Nephron (organoid): ENCODE data around the gene AGAP1.

Experiments
- H3K27ac Mint-ChIP-seq, 3 experiments: 2 replicates each; pipeline ENCODE4 v1.8.0; 2020; ENCODE audit warnings: mixed read lengths in 3 of 3, mild to moderate bottlenecking in 2 of 3, moderate library complexity in 1 of 3
- H3K27me3 Mint-ChIP-seq: 2 replicates; pipeline ENCODE4 v1.8.0; 2021; ENCODE audit warnings: low read depth, mild to moderate bottlenecking, moderate library complexity, mixed read lengths
- H3K36me3 Mint-ChIP-seq: 2 replicates; pipeline ENCODE4 v1.8.0; 2020; ENCODE audit warnings: low read depth, mixed read lengths
- H3K4me1 Mint-ChIP-seq: 2 replicates; pipeline ENCODE4 v1.8.0; 2020; ENCODE audit warnings: mixed read lengths
- H3K4me3 Mint-ChIP-seq, 3 experiments: 2 replicates each; pipeline ENCODE4 v1.8.0; 2020; ENCODE audit warnings: mild to moderate bottlenecking in 3 of 3, mixed read lengths in 3 of 3, moderate library complexity in 2 of 3
- H3K9me3 Mint-ChIP-seq: 2 replicates; pipeline ENCODE4 v1.8.0; 2020; ENCODE audit warnings: mixed read lengths
- CTCF ChIP-seq, 3 experiments: fragments of 200-600 bp; sonication (generic); IDR thresholded peaks; one replicate each; pipeline ENCODE4 v1.5.0; 2021; ENCODE audit warnings: antibody characterized with exemption in 3 of 3; ENCODE audit not compliant: unreplicated experiment in 3 of 3

The AGAP1 gene

GRCh38 chr2:235537186-235537585, 43.3 kb downstream of the AGAP1 start:
- no peak overlapping the region for H3K4me3 Mint-ChIP-seq
- peaks cover 4% of the 10 kb centered on the region for H3K27me3 Mint-ChIP-seq
- no peak overlapping the region for H3K27ac Mint-ChIP-seq
- H3K36me3 Mint-ChIP-seq: no peaks in the 10 kb centered on the region
- TF ChIP-seq CTCF (IDR thresholded peaks at IDR 0.05; ENCODE audit: unreplicated experiment in 3 of 3): no peak
- no peaks in the 10 kb centered on the region for H3K9me3 Mint-ChIP-seq
- peaks cover 14% of the 10 kb centered on the region for H3K4me1 Mint-ChIP-seq

- no peak overlapping the region for H3K27ac Mint-ChIP-seq
- H3K4me1 Mint-ChIP-seq: peaks cover 14% of the 10 kb centered on the region
- H3K4me3 Mint-ChIP-seq: no peak overlapping the region
- peaks cover 4% of the 10 kb centered on the region for H3K27me3 Mint-ChIP-seq
- H3K9me3 Mint-ChIP-seq: no peaks in the 10 kb centered on the region
- TF ChIP-seq CTCF (IDR thresholded peaks at IDR 0.05; ENCODE audit: unreplicated experiment in 3 of 3): no peak
- H3K36me3 Mint-ChIP-seq: no peaks in the 10 kb centered on the region
These were observed 43.7 kb downstream of the AGAP1 start for GRCh38 chr2:235537587-235537986.

- H3K4me1 Mint-ChIP-seq: peaks cover 13% of the 10 kb centered on the region
- H3K36me3 Mint-ChIP-seq: no peaks in the 10 kb centered on the region
- no peak overlapping the region for H3K27ac Mint-ChIP-seq
- peaks cover 4% of the 10 kb centered on the region for H3K27me3 Mint-ChIP-seq
- no peak for TF ChIP-seq CTCF (IDR thresholded peaks at IDR 0.05; ENCODE audit: unreplicated experiment in 3 of 3)
- no peaks in the 10 kb centered on the region for H3K9me3 Mint-ChIP-seq
- H3K4me3 Mint-ChIP-seq: no peak overlapping the region
These were observed 44.3 kb downstream of the AGAP1 start for GRCh38 chr2:235538144-235538639.

DNA sequence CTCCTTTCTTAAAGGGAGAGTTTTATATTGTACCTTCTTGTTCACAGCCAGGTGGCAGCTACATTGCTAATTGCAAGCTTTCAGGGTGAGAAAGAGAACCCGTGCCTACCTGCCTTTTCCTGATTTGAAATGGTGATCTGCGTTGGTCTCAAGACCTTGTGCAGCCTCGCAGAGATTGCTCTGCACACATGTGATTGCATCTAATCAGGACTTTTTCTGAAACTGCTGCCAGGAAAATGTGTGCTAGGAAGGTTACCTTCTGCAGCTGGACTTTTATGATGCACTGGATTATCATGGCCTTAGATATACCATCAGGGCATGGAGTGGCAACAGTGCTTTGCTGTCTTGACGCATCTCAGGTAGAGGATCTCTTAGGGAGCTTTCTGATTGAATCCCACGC, 45.1 kb downstream of the AGAP1 start:
- Mint-ChIP-seq H3K36me3 (no peaks in the 10 kb centered on the region), H3K4me1 (peaks cover 9% of the 10 kb centered on the region), H3K4me3 (no peak overlapping the region), H3K27ac (no peak overlapping the region), H3K9me3 (no peaks in the 10 kb centered on the region), H3K27me3 (peaks cover 4% of the 10 kb centered on the region)
- no peak for TF ChIP-seq CTCF (IDR thresholded peaks at IDR 0.05; ENCODE audit: unreplicated experiment in 3 of 3)

- Mint-ChIP-seq H3K4me1 (peaks cover 13% of the 10 kb centered on the region), H3K27me3 (no peaks in the 10 kb centered on the region), H3K4me3 (no peak overlapping the region), H3K9me3 (no peaks in the 10 kb centered on the region), H3K36me3 (no peaks in the 10 kb centered on the region), H3K27ac (no peak overlapping the region)
- TF ChIP-seq CTCF (IDR thresholded peaks at IDR 0.05; ENCODE audit: unreplicated experiment in 3 of 3): no peak
These were observed 45.9 kb downstream of the AGAP1 start for GRCh38 chr2:235539773-235540172.

DNA sequence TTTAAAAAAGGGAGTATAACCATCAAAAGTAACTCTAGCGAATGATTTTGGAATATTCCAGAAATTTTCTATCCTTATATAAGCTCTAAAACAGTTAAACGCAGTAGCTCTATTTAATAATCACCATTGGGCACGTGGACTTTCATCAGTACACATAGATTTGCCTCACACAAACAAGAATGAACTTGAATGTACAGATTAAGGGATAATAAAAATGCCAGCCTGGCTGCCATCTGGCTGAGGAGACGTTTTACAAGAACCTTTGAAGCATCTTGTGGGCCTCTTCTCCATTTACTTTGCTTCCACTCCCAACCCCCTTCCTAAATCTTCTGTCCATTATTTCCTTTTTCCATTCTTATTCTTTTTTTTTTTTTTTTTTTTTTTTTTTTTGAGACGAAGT, 47.2 kb downstream of the AGAP1 start:
- Mint-ChIP-seq H3K9me3 (no peaks in the 10 kb centered on the region), H3K27ac (no peak overlapping the region), H3K4me3 (no peak overlapping the region), H3K36me3 (no peaks in the 10 kb centered on the region), H3K27me3 (no peaks in the 10 kb centered on the region), H3K4me1 (peaks cover 26% of the 10 kb centered on the region)
- TF ChIP-seq CTCF (IDR thresholded peaks at IDR 0.05; ENCODE audit: unreplicated experiment in 3 of 3): no peak
